ENCODE results near the gene PCMT1. TPM values are rescaled to one million over a fixed set of nuclear protein-coding genes. Genes with fewer than 3 reads are reported as not detected.
"Not testable (repeated sequence)": the region's sequence is repeated elsewhere in the genome, so short reads cannot be mapped to it uniquely, and the experiment has no call there.

The PCMT1 gene
- total and polyA plus RNA-seq, 10 of the 15 experiments (the other 5 are each of a cell fraction or from before 2014, with no cell fraction given) = 48.5 to 126 (median 81.2) TPM

GRCh38 chr6:149852180-149852579 is 102.6 kb downstream of the PCMT1 start:
- H4K20me1 ChIP-seq (ENCODE audit: control insufficient read depth, insufficient read depth) = no peaks in the 10 kb centered on the region
- H3K27me3 ChIP-seq (replicated peaks in 1 of 2; ENCODE audit: control insufficient read depth in 2 of 2, insufficient read depth in 2 of 2, low read length in 1 of 2) = no peaks in the 10 kb centered on the region; a peak in 3 of 4 replicates
- H3K36me3 ChIP-seq (ENCODE audit: control insufficient read depth in 2 of 2, insufficient read depth in 2 of 2, low read length in 1 of 2) = no peaks in the 10 kb centered on the region
- ATAC-seq (peak; percentile 83), FAIRE-seq (no peak), DNase-seq (ENCODE audit: low read depth, low spot score) (peak; percentile 13)
- CTCF ChIA-PET = no interaction called here
- in situ Hi-C loops (cut with MboI) (no loop called here), intact Hi-C loops (cut with micrococcal nuclease; ENCODE audit: unreplicated experiment) (no loop called here)
- TF ChIP-seq POU2F2 (IDR thresholded peaks at IDR 0.05; ENCODE audit: borderline replicate concordance, low read depth, low read length) = peak; percentile 45; the same call in 1 of the 3 replicates
- peak; percentile 77; the same call in 1 of the 2 replicates for TF ChIP-seq SPI1 (IDR thresholded peaks at IDR 0.05; ENCODE audit: borderline replicate concordance, insufficient read depth, low read depth, low read length)
- no peak for TF ChIP-seq NRF1 (conservative IDR thresholded peaks at IDR 0.05; ENCODE audit: low read depth, low read length)
- no peak for TF ChIP-seq SP1 (IDR thresholded peaks at IDR 0.05; ENCODE audit: low read depth, low read length)
- H2AFZ ChIP-seq (ENCODE audit: control insufficient read depth, low read depth, low read length) = no peak overlapping the region
- no peaks in the 10 kb centered on the region for H3K9me3 ChIP-seq (replicated peaks; ENCODE audit: control insufficient read depth, insufficient read depth, low read length)
- H3K4me2 ChIP-seq (ENCODE audit: control insufficient read depth, insufficient read depth) = peak overlapping the region; percentile 30; the same call in 1 of the 2 replicates
- no peak overlapping the region for H3K4me3 ChIP-seq
- RAD21 ChIA-PET (ENCODE audit: unreplicated experiment) = no interaction called here
- no TSS peak for BruUV-seq (replicated peaks)
- peaks cover 7% of the 10 kb centered on the region for H3K4me1 ChIP-seq (ENCODE audit: control insufficient read depth, insufficient read depth, low read length)
- WGBS (ENCODE audit: insufficient coverage, insufficient replicate concordance, low lambda C conversion rate, missing lambda C conversion rate) = 12% methylated on average over 6 of the region's 6 CpGs
- H3K9ac ChIP-seq (ENCODE audit: control insufficient read depth, insufficient read depth, low read length) = no peak overlapping the region
- H3K79me2 ChIP-seq (ENCODE audit: control insufficient read depth, insufficient read depth, low read length) = no peaks in the 10 kb centered on the region
- H3K27ac ChIP-seq (ENCODE audit: control insufficient read depth, insufficient read depth) = no peak overlapping the region
- POLR2A ChIA-PET = no interaction called here
- SMC1A ChIA-PET (ENCODE audit: uncharacterized antibody, unreplicated experiment) = interaction anchor here (0.6 kb wide), 1 partner anchor 552 kb away, joined by 3 read pairs; no protein-coding TSS in a partner anchor

- RAD21 ChIA-PET (ENCODE audit: unreplicated experiment) = no interaction called here
- FAIRE-seq = no peak
- H2AFZ ChIP-seq (ENCODE audit: control insufficient read depth, low read depth, low read length) = no peak overlapping the region
These were observed 103.3 kb downstream of the PCMT1 start for GRCh38 chr6:149852881-149853280.

GRCh38 chr6:149854017-149854416 is 104.5 kb downstream of the PCMT1 start:
- H3K27me3 ChIP-seq (replicated peaks in 1 of 2; ENCODE audit: control insufficient read depth in 2 of 2, insufficient read depth in 2 of 2, low read length in 1 of 2); H3K27ac ChIP-seq (ENCODE audit: control insufficient read depth, insufficient read depth); intact Hi-C loops (cut with micrococcal nuclease; ENCODE audit: unreplicated experiment); RAD21 ChIA-PET (ENCODE audit: unreplicated experiment); H3K36me3 ChIP-seq (ENCODE audit: control insufficient read depth in 2 of 2, insufficient read depth in 2 of 2, low read length in 1 of 2); in situ Hi-C loops (cut with MboI); H3K4me2 ChIP-seq (ENCODE audit: control insufficient read depth, insufficient read depth); FAIRE-seq; H2AFZ ChIP-seq (ENCODE audit: control insufficient read depth, low read depth, low read length); H3K4me1 ChIP-seq (ENCODE audit: control insufficient read depth, insufficient read depth, low read length); BruUV-seq (replicated peaks); ATAC-seq; H3K4me3 ChIP-seq; H4K20me1 ChIP-seq (ENCODE audit: control insufficient read depth, insufficient read depth); DNase-seq (ENCODE audit: low read depth, low spot score); H3K9ac ChIP-seq (ENCODE audit: control insufficient read depth, insufficient read depth, low read length); H3K9me3 ChIP-seq (replicated peaks; ENCODE audit: control insufficient read depth, insufficient read depth, low read length); H3K79me2 ChIP-seq (ENCODE audit: control insufficient read depth, insufficient read depth, low read length); SMC1A ChIA-PET (ENCODE audit: uncharacterized antibody, unreplicated experiment); POLR2A ChIA-PET: not testable (repeated sequence)
- WGBS (ENCODE audit: insufficient coverage, insufficient replicate concordance, low lambda C conversion rate, missing lambda C conversion rate) = 61% methylated on average over 4 of the region's 4 CpGs
- CTCF ChIA-PET = interaction anchor here (0.6 to 1.6 kb wide), 4 partner anchors 14 to 303 kb away, joined by 3 to 5 read pairs (median 4); no protein-coding TSS in a partner anchor

More at GRCh38 chr6:149852881-149853280, 103.3 kb downstream of the PCMT1 start:
- H3K9me3 ChIP-seq (replicated peaks; ENCODE audit: control insufficient read depth, insufficient read depth, low read length) = no peaks in the 10 kb centered on the region
- ChIA-PET CTCF (no interaction called here), POLR2A (no interaction called here), SMC1A (ENCODE audit: uncharacterized antibody, unreplicated experiment) (no interaction called here)
- DNase-seq (ENCODE audit: low read depth, low spot score) (no peak), ATAC-seq (peak; percentile 52; the same call in 2 of the 3 replicates)
- intact Hi-C loops (cut with micrococcal nuclease; ENCODE audit: unreplicated experiment) = no loop called here
- no peak overlapping the region for H3K27ac ChIP-seq (ENCODE audit: control insufficient read depth, insufficient read depth)
- no peaks in the 10 kb centered on the region for H3K79me2 ChIP-seq (ENCODE audit: control insufficient read depth, insufficient read depth, low read length)
- H3K36me3 ChIP-seq (ENCODE audit: control insufficient read depth in 2 of 2, insufficient read depth in 2 of 2, low read length in 1 of 2) = no peaks in the 10 kb centered on the region
- WGBS (ENCODE audit: insufficient coverage, insufficient replicate concordance, low lambda C conversion rate, missing lambda C conversion rate) = 11% methylated on average over 12 of the region's 12 CpGs
- in situ Hi-C loops (cut with MboI) = no loop called here
- no peak overlapping the region for H3K9ac ChIP-seq (ENCODE audit: control insufficient read depth, insufficient read depth, low read length)
- no peaks in the 10 kb centered on the region; a peak in 2 of 4 replicates for H3K27me3 ChIP-seq (replicated peaks in 1 of 2; ENCODE audit: control insufficient read depth in 2 of 2, insufficient read depth in 2 of 2, low read length in 1 of 2)
- no peaks in the 10 kb centered on the region for H4K20me1 ChIP-seq (ENCODE audit: control insufficient read depth, insufficient read depth)
- no TSS peak for BruUV-seq (replicated peaks)
- no peak overlapping the region for H3K4me2 ChIP-seq (ENCODE audit: control insufficient read depth, insufficient read depth)
- TF ChIP-seq MEF2B (IDR thresholded peaks at IDR 0.05; ENCODE audit: partially characterized antibody, poor library complexity, severe bottlenecking) (no peak), NR2C2 (IDR thresholded peaks at IDR 0.05; ENCODE audit: borderline replicate concordance, control insufficient read depth, insufficient read length, low read depth) (no peak), NFYB (IDR thresholded peaks at IDR 0.05; ENCODE audit: insufficient read depth, low read depth, low read length) (no peak)
- peaks cover 7% of the 10 kb centered on the region for H3K4me1 ChIP-seq (ENCODE audit: control insufficient read depth, insufficient read depth, low read length)
- no peak overlapping the region for H3K4me3 ChIP-seq
